Stimulated activated CD8-positive, alpha-beta memory T cell treated with anti-CD3 and anti-CD28 coated beads, Interleukin-12 subunit alpha, Interleukin-12 subunit beta, amount 100 ng/mL, for 4 hours (primary cell): ENCODE results near the gene CLDN7.
"Not testable (repeated sequence)": the region's sequence is repeated elsewhere in the genome, so short reads cannot be mapped to it uniquely, and the experiment has no call there.

Source experiments
- DNase-seq: peaks from one replicate; pipeline ENCODE4 v3.0.0-alpha.2; 2020; ENCODE audit warnings: low read depth

Gene CLDN7

GRCh38 chr17:7253082-7253481 lies 9.2 kb downstream of the CLDN7 start:
- DNase-seq = no peak

DNA sequence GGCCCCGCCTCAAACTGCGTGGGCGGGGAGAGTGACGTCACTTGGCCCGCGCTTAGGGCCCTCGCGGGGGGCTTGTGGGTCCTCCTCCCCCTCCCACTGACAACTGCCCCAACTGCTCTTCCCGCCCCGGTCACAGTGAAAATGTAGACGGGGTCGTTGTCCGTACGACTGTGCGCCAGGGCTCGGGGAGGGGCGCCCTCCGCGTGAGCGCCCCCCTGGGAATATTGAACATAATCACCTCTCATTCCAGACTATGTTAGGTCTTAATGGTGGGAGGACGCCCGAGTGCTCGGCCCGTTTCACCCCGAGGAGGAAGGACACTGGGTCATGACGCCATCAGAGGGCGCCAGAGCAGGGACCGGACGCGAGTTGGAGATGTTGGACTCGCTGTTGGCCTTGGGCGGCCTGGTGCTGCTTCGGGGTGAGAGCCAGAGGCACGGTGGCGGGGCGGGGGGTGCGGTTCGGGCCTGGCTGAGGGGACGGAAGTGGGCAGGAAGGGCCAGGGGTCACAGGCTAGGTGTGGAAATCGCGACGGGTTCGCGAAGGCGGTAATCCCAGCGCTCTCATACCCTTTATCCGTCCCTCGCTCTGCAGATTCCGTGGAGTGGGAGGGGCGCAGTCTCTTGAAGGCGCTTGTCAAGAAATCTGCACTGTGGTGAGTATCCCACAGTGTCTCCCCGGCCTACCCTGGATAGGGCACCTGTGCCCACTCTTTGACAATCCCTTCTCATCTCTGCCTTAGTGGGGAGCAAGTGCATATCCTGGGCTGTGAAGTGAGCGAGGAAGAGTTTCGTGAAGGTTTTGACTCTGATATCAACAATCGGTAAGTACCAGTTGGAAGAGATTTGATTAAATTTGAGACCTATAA lies 9.9 kb downstream of the CLDN7 start, which contains the start of gene ELP5:
ELP5 (plus strand) TSS at position 40 of the 868 bp plus-strand sequence; CDS start at position 376, 336 bp downstream.
- DNase-seq = peak; percentile 73

DNA sequence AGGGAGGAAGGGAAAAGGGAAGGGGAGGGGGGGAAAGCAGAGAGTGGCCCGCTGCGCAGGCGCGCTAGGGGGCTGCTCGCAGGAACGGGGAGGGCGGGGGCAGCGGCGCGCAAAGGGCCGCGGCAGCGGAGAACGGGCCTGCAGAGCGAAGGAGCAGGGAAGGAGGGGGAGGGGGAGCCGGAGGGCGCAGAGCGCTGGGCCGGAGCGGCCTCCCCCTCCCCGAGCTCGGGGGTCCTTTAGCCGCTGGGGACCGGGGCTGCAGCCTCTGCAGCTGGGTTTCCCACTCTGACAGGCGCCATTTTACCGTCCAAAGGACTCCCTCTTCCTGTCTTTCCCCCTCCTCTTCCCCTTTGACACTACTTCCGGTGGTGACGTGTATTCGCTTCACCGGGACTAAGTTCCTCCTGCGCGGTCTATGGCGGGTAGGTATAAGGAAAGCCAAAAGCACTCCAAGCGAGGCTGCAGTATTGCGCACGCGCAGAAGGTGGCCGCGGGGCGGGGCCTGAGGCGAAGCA lies 10.6 kb downstream of the CLDN7 start, which contains the start of gene CTDNEP1:
CTDNEP1 (minus strand) TSS at position 74 of the 515 bp plus-strand sequence. CDS start 438 bp downstream, outside the sequence.
- DNase-seq = peak; percentile 97

DNA sequence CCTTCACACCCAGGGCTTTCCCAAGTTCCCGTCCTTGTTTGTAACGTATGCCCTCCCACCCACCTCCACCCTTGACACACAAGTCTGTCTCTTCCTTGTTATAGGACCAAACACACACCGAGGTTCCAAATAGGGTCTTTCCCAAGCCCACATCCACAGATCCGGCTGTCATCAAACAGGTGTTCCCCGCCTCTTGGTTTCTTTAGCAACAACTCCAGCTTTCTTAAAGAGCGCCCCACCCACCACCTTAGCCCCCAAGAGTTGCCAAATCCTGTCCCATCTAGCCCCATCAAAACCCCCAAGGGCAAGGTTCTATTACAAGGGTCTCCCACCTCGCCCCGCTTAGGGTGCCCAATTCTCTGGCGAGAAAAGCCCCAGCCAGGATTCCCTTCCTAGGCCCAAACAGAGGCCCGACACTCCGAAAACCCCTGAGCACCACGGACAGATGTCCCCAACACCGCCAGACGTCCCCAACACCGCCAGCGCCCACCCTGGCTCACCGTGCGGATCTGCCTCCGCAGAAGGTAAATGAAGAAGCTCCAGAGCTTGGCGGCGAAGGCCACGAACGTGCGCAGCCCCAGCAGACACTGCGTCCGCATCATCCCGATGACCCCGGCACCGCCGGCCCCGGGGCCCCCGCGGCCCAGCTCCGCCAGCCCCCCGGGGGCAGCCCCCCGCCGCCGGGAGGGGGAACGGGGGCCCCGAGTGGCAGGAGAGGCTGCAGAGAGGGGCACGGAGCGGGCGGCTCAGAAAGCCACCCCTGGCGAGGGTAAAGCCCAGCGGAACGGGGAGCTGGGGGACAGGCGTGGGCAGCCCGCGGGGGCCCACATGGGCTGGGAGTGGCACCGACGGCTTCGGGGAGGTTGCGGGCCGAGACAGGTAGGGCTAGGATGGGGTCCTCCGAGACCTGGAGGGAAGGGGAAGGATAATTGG lies 11.3 kb downstream of the CLDN7 start:
- no peak for DNase-seq

DNA sequence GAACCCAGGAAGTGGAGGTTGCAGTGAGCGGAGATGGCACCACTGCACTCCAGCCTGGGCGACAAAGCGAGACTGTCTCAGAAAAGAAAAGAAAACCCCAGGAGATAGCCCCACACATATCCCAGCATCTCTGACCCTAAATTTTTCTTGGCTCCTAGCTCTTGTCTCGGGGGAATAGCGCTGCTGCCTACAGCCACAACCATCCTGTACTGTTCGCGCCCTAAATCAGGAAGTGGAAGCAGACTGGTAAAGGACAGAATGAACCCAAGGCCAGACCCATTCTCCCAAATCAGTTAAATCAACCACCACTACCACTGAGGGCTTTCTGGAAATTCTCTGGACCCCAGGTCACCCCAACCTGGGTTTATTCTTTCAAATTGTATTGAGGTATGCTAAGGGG lies 12.4 kb downstream of the CLDN7 start:
- DNase-seq = no peak

- no peak for DNase-seq
Measured at GRCh38 chr17:7249214-7249613, 13.1 kb downstream of the CLDN7 start.

DNA sequence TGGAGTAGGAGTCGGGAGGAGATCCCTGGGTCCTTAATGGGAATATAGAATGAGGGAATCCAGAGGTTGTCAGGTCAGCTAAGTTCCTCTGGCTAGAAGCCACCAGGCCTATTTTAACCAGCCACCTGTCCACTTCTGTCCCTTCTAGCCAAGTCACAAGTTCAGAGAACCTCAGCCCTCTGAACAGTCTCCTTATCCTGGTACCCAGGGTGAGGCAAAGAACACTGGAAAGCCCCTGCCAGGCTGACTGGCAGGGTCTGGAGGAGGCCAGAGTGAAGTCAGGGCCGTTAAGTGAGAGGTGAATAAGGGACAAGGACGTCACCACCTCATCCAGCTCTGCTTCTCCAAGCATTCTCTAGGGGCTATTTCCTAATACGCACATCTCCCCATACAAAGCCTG lies 13.5 kb downstream of the CLDN7 start:
- DNase-seq = no peak

GRCh38 chr17:7246779-7247178 lies 15.5 kb downstream of the CLDN7 start:
- no peak for DNase-seq

- not testable (repeated sequence) for DNase-seq
Measured at GRCh38 chr17:7243838-7244237, 18.4 kb downstream of the CLDN7 start.

- no peak for DNase-seq
Measured at GRCh38 chr17:7243453-7243729, 18.9 kb downstream of the CLDN7 start.

GRCh38 chr17:7242717-7243452 lies 19.4 kb downstream of the CLDN7 start:
- peak; percentile 85 for DNase-seq

GRCh38 chr17:7241783-7242716 lies 20.2 kb downstream of the CLDN7 start, which contains the start of gene GABARAP:
Gene GABARAP, minus strand, starts transcription at chr17:7242449. Its CDS starts 119 bp downstream, at chr17:7242330.
- peak; percentile 88 for DNase-seq

DNA sequence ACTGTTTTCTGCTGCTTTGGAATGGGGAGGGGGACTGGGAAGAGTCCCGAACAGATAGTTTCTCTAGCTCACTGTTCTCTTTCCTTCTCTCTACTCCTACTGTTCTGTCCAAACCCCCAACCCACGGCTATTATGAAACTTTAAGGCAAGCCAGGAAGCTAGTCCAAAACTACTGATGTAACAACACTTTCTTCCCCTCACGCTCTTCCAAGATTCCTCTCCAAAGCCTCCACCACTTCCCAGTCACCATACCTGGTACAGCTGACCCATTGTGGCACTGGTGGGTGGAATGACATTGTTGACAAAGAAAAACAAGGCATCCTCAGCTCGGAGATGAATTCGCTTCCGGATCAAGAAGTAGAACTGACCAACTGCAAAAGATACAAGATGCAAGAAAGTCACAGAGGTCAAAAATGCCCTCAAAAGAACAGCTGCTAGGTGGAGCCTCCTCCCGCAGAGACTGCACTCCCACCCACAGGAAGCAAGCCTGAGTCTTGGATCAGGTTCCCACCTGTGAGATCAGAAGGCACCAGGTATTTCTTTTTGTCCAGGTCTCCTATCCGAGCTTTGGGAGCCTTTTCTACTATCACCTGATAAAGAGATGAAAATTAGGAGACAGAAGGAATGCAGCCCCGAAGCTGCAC lies 21.1 kb downstream of the CLDN7 start:
- DNase-seq = no peak

GRCh38 chr17:7240375-7240774 lies 21.9 kb downstream of the CLDN7 start:
- no peak for DNase-seq

GRCh38 chr17:7239091-7240027 lies 22.9 kb downstream of the CLDN7 start, which contains the start of gene PHF23:
Gene PHF23, minus strand, starts transcription at chr17:7239457. Its CDS starts 178 bp downstream, at chr17:7239279.
- peak; percentile 96 for DNase-seq

DNA sequence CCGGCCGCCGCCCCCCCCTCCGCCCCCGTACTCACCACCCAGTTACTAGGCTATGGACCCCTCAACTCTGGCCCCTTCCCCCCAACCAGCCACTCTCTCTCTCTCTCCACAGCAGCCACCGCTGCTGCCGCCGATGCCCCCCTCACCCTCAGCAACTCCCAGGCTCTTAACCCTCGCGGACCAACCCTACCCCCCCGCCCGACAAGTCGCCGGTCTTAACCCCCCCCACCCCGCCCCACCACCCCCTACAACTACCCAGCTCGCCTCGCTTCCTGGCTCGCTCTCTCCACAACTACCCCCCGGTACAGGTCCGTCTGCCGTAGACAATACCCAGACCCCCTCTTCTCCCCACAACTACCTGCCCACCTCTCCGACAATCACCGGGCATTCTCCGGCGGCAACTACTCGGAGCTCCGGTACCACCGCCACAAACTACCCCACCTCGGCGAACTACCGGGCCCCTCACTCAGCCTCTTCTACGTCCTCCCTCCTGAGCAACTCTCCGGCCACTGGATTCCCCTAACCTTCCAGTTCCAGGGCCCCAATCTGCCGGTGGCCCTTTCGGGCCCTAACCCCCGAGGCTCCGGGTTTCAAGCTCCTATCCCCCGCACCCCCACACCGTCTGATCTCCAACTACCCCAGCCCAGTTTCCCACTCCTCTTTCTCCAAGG lies 23.7 kb downstream of the CLDN7 start:
- DNase-seq = no peak

DNA sequence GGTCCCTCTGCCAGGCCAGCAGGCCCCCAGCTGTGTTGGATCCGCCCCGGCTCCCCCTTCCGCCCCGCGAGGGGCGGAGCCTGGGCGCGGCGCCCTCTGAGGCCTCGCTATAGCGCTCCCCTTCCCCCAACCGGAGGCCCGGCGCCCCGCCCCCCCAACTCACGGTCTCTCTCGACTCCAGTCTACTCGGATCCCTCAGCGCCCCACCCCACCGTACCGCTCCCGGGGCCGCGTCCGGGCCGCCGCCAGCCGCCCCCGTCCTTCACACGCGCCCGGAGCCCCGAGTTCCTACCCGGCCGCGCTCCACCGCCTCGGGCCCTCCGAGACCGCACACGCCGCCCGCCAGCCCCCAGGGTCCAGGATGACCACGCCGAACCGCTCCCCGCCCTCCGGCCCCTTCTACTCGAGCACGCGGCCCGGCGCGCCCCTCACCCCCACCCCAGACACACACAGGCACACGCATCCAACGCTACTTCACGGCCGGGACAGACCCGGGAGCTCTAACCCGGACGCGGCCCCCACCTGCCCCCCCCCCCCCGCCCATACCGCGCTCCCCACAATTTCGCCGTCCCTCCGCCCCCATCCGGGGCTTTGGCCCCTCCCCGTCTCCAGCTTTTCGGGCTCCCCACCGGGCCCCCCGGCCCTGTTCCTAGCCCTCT lies 24.4 kb downstream of the CLDN7 start:
- peak; percentile 82 for DNase-seq
